HG03571 (cell line): ENCODE results near the gene STK4.

Experiments used
- ATAC-seq: cut with Tn5 transposase; IDR thresholded peaks from one replicate; pipeline ENCODE4 v1.9.1; 2021; ENCODE audit not compliant: unreplicated experiment

Gene STK4

GRCh38 chr20:45080867-45081624 is 114.7 kb downstream of the STK4 start:
- ATAC-seq: no peak

GRCh38 chr20:45082468-45082867 is 116.2 kb downstream of the STK4 start:
- no peak for ATAC-seq

- no peak for ATAC-seq
Measured at GRCh38 chr20:45083127-45083526, 116.8 kb downstream of the STK4 start.

GRCh38 chr20:45085289-45085688 is 119.0 kb downstream of the STK4 start:
- ATAC-seq: no peak

- no peak for ATAC-seq
Measured at GRCh38 chr20:45085867-45086266, 119.6 kb downstream of the STK4 start.

- ATAC-seq: no peak
Measured at GRCh38 chr20:45087097-45087790, 120.9 kb downstream of the STK4 start.

- no peak for ATAC-seq
Measured at GRCh38 chr20:45087814-45088213, 121.5 kb downstream of the STK4 start.

- no peak for ATAC-seq
Measured at GRCh38 chr20:45088247-45088646, 121.9 kb downstream of the STK4 start.

- no peak for ATAC-seq
Measured at GRCh38 chr20:45090481-45090880, 124.2 kb downstream of the STK4 start.

GRCh38 chr20:45091366-45091765 is 125.1 kb downstream of the STK4 start:
- ATAC-seq: no peak

GRCh38 chr20:45092898-45093297 is 126.6 kb downstream of the STK4 start:
- ATAC-seq: no peak

- no peak for ATAC-seq
Measured at GRCh38 chr20:45094201-45094600, 127.9 kb downstream of the STK4 start.

GRCh38 chr20:45094864-45095574 is 128.7 kb downstream of the STK4 start:
- no peak for ATAC-seq

GRCh38 chr20:45095805-45096238 is 129.5 kb downstream of the STK4 start:
- ATAC-seq: no peak

GRCh38 chr20:45096781-45097180 is 130.5 kb downstream of the STK4 start:
- no peak for ATAC-seq

- no peak for ATAC-seq
Measured at GRCh38 chr20:45097485-45098102, 131.3 kb downstream of the STK4 start.

- no peak for ATAC-seq
Measured at GRCh38 chr20:45098103-45098773, 131.9 kb downstream of the STK4 start.

- ATAC-seq: no peak
Measured at GRCh38 chr20:45100563-45101245, 134.4 kb downstream of the STK4 start, which contains the start of gene KCNS1. TSS of gene KCNS1 (minus strand) at chr20:45101127. CDS start at chr20:45099236, 1,891 bp downstream.

GRCh38 chr20:45101333-45101850 is 135.1 kb downstream of the STK4 start:
- no peak for ATAC-seq

GRCh38 chr20:45103072-45103471 is 136.8 kb downstream of the STK4 start:
- ATAC-seq: no peak
